Smooth muscle cell of bladder (primary cell): ENCODE measurements around the gene CHKB. TPM values are rescaled to one million over a fixed set of nuclear protein-coding genes. Genes with fewer than 3 reads are reported as not detected.

Experiments
- total RNA-seq: library from RNA; depleted of rRNA; stranded (reverse); fragments of >200 nt; gene quantifications from 2 replicates; pipeline ENCODE4 v1.2.3, GENCODE V29; 2014

CHKB gene, protein sequence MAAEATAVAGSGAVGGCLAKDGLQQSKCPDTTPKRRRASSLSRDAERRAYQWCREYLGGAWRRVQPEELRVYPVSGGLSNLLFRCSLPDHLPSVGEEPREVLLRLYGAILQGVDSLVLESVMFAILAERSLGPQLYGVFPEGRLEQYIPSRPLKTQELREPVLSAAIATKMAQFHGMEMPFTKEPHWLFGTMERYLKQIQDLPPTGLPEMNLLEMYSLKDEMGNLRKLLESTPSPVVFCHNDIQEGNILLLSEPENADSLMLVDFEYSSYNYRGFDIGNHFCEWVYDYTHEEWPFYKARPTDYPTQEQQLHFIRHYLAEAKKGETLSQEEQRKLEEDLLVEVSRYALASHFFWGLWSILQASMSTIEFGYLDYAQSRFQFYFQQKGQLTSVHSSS
- 16.6 and 19.3 TPM in 2 replicates for total RNA-seq

DNA sequence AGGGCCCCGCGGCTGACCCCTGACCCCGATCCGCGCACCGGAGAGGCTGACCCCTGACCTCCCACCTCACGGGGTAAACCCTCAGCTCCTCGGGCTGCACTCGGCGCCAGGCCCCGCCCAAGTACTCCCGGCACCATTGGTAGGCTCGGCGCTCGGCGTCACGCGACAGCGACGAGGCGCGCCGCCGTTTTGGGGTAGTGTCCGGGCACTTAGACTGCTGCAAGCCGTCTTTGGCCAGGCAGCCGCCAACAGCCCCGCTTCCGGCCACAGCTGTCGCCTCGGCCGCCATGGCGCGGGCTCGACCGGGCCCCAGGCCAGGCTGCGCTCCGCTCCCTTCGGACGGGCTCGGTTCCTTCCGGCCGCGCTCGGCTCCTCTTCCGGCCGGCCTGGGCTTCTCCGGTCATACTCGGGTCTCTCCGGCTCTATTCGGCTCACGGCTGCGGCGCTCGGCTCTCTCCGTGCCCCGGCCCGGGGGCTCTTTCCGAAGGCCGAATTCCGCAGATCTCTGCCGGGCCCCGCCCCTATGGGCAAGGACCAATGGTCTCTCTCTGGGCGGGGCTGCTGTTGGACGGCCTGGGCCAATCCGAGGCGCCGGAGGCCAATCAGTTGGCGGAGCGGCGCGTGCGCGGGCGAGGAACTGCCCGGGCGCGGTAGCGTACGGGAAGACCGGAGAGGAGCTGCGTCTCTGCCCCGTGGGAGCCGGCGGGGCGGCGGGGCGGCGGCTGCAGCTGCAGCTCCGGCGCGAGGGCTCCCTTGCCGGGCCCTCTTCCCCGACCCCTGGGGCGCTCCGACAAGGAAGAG lies at the start of gene CHKB:
CHKB (minus strand) TSS at position 357 of the 801 bp plus-strand sequence; CDS start at position 289, 68 bp downstream.

DNA sequence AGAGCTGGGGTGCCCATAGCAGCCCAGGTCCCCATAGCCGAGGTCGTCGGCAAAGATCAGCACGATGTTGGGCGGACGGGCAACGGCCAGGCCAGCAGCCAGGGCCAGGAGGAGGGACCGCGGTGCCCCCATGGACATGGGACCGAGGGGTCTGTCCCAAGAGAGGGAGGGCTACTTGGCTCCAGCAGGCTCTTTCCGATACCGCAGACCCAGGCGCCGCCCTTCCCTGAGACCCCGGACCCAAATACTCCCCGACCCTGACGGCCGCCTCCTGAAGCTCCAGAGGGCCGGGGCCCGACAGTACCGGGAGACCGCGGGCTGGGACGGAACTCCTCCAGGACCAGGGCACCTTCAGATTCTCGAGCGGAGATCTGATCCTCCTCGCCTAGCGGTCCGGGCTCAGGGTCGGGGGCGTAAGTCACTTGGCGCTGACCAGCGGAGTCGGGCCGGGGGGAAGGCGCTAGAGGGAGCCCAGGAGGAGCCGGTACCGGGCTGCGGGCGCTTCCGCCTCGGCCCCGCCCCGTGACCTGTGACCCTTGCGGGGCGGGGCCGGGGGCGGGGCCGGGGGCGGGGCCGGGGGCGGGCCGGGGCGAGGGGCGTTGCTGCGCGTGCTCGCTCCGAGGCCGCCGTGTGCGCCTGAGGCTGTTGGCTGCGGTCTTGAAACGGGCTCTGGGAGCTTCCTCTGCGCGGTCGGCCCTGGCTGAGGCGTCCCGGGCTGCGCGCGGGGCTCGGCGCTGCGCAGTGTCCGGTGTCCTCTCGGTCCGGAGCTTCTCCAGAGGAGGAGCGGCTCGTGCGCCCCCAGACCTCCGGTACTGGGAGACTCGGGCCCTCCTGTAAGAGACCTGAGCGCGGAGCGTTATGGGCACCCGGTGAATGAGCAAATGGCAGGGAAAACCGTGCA lies 45.2 kb upstream of the CHKB start, which contains the start of gene ARSA:
ARSA (minus strand) TSS at position 511 of the 901 bp plus-strand sequence; CDS start at position 138, 373 bp downstream.

DNA sequence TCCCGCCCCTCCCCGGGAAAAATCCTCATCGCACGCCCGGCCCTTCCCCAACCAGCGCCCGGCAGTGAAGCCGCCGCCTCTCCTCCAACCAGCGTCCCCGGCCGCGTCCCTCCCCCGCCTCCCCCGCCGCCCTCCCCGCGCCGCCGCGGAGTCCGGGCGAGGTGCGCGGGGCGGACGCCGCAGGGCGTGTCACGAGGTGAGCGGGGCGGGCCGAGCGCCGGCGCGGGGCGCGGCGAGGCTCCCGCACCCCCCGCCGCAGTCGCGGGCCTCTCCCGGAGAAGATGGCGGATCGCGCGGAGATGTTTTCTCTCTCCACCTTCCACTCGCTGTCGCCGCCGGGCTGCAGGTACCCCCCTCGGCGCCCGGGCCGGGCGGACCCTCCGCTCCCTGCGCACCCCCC lies 17.9 kb upstream of the CHKB start, which contains the start of gene MAPK8IP2:
MAPK8IP2 (plus strand) TSS at position 256 of the 400 bp plus-strand sequence; CDS start at position 282, 26 bp downstream.

DNA sequence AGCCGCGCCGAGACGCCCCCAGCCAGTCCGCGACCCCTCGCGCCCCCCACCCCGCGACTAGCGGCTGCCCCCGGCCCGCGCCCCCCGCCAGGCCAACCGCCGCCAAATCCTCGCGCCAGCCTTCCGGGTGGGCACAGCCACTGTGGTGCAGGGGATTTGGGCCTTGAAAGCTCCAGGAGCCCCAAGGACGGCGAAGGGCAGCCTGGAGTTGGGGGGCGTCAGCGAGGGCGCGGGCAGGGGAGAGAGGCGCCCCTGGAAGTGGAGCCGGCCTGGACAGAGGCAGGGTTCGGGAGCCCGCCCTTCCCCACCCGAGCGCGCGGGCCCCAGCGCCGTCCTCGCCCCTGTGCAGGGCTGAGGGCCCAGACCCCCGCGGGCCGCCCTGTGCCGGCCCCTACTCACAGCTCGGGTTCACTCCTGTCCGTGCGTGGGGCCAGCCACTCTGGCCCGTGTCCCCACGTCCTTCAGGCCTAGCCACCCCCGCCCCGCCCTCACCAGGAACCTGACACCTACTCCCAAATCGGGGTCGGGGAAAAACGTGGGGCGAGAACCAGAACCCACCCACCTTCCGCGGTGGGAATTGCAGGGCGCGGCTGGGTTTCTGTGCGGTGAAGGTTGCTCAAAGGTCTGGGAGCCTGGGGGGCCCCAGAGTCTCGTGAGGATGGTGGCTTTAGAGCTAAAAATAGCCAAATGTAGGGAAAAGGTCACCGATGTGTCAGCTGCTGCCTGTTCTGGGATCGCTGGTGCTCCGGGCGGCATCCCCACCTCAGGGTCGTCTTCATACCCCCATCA lies 4.5 kb downstream of the CHKB start, which contains the start of gene CPT1B:
CPT1B (minus strand) TSS at position 441 of the 789 bp plus-strand sequence. CDS start 512 bp downstream, outside the sequence.

DNA sequence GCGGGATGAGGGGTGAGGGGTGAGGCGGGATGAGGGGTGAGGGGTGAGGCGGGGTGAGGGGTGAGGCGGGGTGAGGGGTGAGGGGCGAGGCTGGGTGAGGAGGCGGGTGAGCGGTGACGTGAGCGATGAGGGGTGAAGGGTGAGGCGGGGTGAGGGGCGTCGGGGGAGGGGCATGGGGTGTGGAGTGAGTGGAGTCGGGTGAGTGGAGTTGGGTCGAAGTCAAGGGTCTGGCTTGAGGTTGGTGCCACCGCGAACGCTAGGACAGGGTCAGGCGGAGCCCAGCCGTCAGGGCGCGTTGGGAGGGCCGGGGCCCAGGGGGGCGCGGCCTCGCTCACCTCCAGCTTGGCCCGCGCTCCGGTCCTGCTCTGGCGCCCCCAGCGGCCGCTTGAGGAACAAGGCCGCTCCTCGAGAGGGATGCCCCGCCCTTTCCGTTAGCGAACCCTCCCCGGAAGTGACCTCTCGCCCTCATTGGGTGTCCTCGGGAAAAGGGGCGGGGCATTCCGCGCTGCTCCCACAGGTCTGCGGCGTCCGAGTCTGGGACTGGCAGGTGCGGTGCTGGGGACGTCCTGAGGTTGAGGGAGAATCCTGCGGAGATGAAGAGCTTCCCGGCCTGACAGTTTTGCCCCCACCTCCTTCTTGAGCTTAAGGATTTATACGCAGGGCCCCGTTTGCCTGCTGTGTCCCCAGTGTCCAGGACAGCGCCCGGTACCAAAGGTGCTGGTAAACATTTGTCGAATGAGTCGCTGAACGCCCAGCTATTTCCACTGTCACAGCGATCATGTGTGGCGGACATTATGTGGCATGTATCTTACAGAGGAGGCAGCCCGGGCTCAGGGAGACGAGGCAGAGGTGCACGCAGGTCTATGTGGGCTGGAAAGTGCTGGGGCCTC lies 19.9 kb downstream of the CHKB start, which contains the start of gene SYCE3:
SYCE3 (minus strand) TSS at position 397 of the 890 bp plus-strand sequence. CDS start 6,514 bp downstream, outside the sequence.

DNA sequence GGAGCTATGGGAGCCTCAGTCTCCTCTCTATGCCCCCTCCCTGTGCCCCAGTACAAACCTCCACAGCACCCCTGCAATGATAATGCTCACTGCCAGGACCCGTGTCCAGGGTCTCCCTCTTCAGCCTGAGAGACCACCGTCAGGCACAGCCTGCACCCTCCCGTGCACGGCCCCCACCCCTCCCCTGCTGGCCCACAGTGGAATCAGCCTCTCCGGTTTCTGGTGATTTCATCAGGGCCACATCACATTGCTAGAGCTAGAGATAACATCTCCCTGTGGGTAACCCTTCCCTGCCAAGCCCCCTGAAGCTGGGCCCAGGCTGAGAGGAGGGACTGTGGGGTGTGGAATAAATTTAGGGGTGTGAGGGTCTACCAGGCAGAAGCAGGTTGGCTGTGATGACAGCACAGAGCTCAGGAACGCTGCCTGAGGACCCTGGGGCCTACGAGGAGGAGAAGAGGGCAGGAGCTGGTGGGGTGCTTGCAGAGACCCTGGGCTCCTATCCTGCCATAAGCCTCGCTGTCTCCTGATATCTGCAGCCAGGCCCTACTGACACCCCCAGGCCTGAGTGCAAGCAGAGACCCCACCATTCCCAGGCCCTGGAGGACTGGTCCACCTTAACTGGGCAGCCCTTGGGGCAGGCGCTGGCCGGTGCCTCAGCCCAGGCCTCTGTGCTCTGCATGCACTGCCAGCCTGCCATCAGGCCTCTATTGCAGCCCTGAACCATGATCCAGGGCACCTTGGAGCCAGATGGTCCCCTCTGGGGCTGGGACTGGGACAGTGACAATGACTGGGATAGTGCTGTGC lies 36.9 kb downstream of the CHKB start, which contains the start of gene KLHDC7B:
KLHDC7B (plus strand) TSS at position 378 of the 804 bp plus-strand sequence; CDS start at position 723, 345 bp downstream.

DNA sequence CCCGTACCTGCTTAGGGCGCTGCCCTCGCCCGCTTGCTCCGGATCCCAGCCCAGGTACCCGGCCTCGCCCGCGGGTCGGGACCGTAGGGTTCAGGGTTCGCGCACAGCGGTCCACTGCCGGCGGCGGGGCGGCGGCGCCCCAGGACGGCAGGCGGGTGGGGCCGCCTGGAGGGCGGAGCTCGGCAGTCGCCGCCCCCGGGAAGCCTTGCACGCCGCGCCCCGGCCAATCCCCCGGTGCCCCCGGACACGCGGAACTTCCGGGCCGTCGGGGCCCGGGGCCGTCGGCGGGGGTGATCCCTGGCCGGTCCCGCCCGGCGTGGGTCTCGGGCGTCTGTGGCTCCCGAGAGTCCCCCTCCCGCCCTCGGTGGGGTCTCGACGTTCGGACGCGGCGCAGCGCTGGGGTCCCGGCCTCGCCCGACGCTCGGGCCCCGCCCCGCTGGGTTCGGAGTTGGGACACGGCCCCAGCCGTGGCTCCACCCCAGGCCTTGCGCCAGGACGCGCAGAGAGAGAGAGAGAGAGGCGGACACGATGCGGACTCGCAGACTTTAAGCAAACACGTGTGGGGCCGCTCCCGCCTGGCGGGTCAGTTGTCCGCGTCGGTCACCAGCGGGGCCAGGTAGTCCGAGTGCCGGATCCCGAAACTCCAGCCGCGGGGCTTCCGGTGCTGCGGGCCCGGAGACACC lies 52.6 kb downstream of the CHKB start, which contains the start of gene TYMP:
TYMP (minus strand) TSS at position 116 of the 683 bp plus-strand sequence. CDS start 303 bp downstream, outside the sequence.

Other genes starting within 250 kb of the CHKB start
- gene PPP6R2, start 239.5 kb downstream of the CHKB start, total RNA-seq, result 64.1 and 64.8 TPM in 2 replicates
- 54.6 and 79.1 TPM in 2 replicates for gene SBF1, start 107.8 kb downstream of the CHKB start, total RNA-seq
- 1.4 and 2.4 TPM in 2 replicates for gene ADM2, start 101.3 kb downstream of the CHKB start, total RNA-seq
- gene MIOX, start 96.0 kb downstream of the CHKB start, total RNA-seq, result not detected in 2 replicates
- 20.9 and 28.4 TPM in 2 replicates for gene LMF2, start 75.1 kb downstream of the CHKB start, total RNA-seq
- 17.1 and 18.6 TPM in 2 replicates for gene NCAPH2, start 74.6 kb downstream of the CHKB start, total RNA-seq
- 0.57 and 1.6 TPM in 2 replicates for gene SCO2, start 57.3 kb downstream of the CHKB start, total RNA-seq
- 15.7 and 26.9 TPM in 2 replicates for gene TYMP, start 52.8 kb downstream of the CHKB start, total RNA-seq
- gene KLHDC7B, start 37.0 kb downstream of the CHKB start, total RNA-seq, result 0.28 TPM in 2 replicates
- gene SYCE3, start 19.9 kb downstream of the CHKB start, total RNA-seq, result 0.37 and 0.85 TPM in 2 replicates
- gene CPT1B, start 4.4 kb downstream of the CHKB start, total RNA-seq, result 1.00 and 2.3 TPM in 2 replicates
- gene MAPK8IP2, start 17.9 kb upstream of the CHKB start, total RNA-seq, result 0.28 TPM in 2 replicates
- 13.9 and 16.4 TPM in 2 replicates for gene ARSA, start 45.3 kb upstream of the CHKB start, total RNA-seq
- gene SHANK3, start 90.0 kb upstream of the CHKB start, total RNA-seq, result 0.57 and 0.74 TPM in 2 replicates
- not detected in 2 replicates for gene ACR, start 155.4 kb upstream of the CHKB start, total RNA-seq
- gene RABL2B, start 200.8 kb upstream of the CHKB start, total RNA-seq, result 5.5 and 7.5 TPM in 2 replicates